HCT116 (cell line): ENCODE data around the gene IFT25. TPM values are rescaled to one million over a fixed set of nuclear protein-coding genes. Genes with fewer than 3 reads are reported as not detected.

Experiments used
- ATAC-seq: fragments of 200-7000 bp; cut with Tn5 transposase; 2 replicates; pipeline ENCODE4 v1.9.1; 2020; ENCODE audit warnings: mild to moderate bottlenecking, moderate library complexity
- BruUV-seq: library from RNA; stranded (reverse); fragments of 400-500 nt; replicated peaks from 2 replicates; lab custom pipeline; 2021; lab: Mats Ljungman, UMichigan
- CTCF ChIA-PET: fragments of 300-600 bp; sonication (Branson Sonifier 250); formaldehyde crosslinking; loops from one replicate; lab custom pipeline; 2021; ENCODE audit warnings: antibody characterized with exemption; lab: Charles Lee
- POLR2A ChIA-PET: fragments of 300-600, 350-600 bp; sonication (Branson Sonifier 250); formaldehyde crosslinking; loops from one replicate; lab custom pipeline; 2021; ENCODE audit warnings: antibody characterized with exemption; lab: Charles Lee
- RAD21 ChIA-PET, 2 experiments: fragments of 300-600 bp; sonication (Branson Sonifier 250); formaldehyde crosslinking; loops; one replicate each; lab custom pipeline; 2023; ENCODE audit warnings: low total read pairs in 2 of 2; ENCODE audit not compliant: uncharacterized antibody in 2 of 2, unreplicated experiment in 2 of 2, low non-redundant PET in 1 of 2; lab: Charles Lee
- DNase-seq: peaks from one replicate; pipeline ENCODE4 v3.0.0-alpha.2; 2010; ENCODE audit warnings: low read depth, low spot score
- H2AFZ ChIP-seq: fragments of 200-600 bp; shearing (Covaris generic), sonication (generic); 2 replicates; pipeline ENCODE4 v1.6.1; 2017; ENCODE audit warnings: low read depth, mixed run types, mixed read lengths, antibody characterized with exemption, low read length; ENCODE audit not compliant: poor library complexity, severe bottlenecking
- H3K27ac ChIP-seq: 2 replicates; pipeline ENCODE4 v1.5.1; 2012; ENCODE audit warnings: low read depth, low read length
- H3K27me3 ChIP-seq: fragments of 200-600 bp; sonication (generic); 2 replicates; pipeline ENCODE4 v1.6.1; 2016; ENCODE audit warnings: mixed run types, low read length, mixed read lengths; ENCODE audit not compliant: insufficient read depth
- H3K36me3 ChIP-seq, 2 experiments: fragments of 200-500 bp in 1 of 2; fragments of 200-600 bp in 1 of 2; sonication (Bioruptor generic) in 1 of 2; sonication (generic) in 1 of 2; 2 replicates each; pipeline versions ENCODE4 v1.5.1 to v1.6.1; 2014 to 2016; ENCODE audit warnings: low read length in 2 of 2, inconsistent platforms in 1 of 2, mixed read lengths in 1 of 2, mixed run types in 1 of 2; ENCODE audit not compliant: insufficient read depth in 2 of 2, control insufficient read depth in 1 of 2
- H3K4me1 ChIP-seq, 2 experiments: fragments of 200-600 bp in 1 of 2; sonication (generic) in 1 of 2; 2 replicates each; pipeline versions ENCODE4 v1.5.1 to v1.6.1; 2012 to 2017; ENCODE audit warnings: low read length in 2 of 2, inconsistent platforms in 1 of 2, mild to moderate bottlenecking in 1 of 2, mixed read lengths in 1 of 2, mixed run types in 1 of 2, moderate library complexity in 1 of 2; ENCODE audit not compliant: insufficient read depth in 2 of 2, control insufficient read depth in 1 of 2
- H3K4me2 ChIP-seq: fragments of 200-600 bp; sonication (generic); 2 replicates; pipeline ENCODE4 v1.6.1; 2017; ENCODE audit warnings: mixed run types, low read length, mixed read lengths
- H3K4me3 ChIP-seq, 2 experiments: fragments of 200-600 bp in 1 of 2; sonication (generic) in 1 of 2; replicated peaks in 1 of 2; 2 replicates each; pipeline ENCODE4 v1.5.1; 2011 to 2016; ENCODE audit warnings: low read length in 2 of 2, control low read depth in 1 of 2, low read depth in 1 of 2, mild to moderate bottlenecking in 1 of 2, mixed read lengths in 1 of 2, mixed run types in 1 of 2
- H3K79me2 ChIP-seq: fragments of 200-600 bp; sonication (generic); 2 replicates; pipeline ENCODE4 v1.6.1; 2017; ENCODE audit warnings: mild to moderate bottlenecking, mixed run types, low read length, moderate library complexity, mixed read lengths; ENCODE audit not compliant: insufficient read depth
- H3K9ac ChIP-seq: fragments of 200-600 bp; sonication (generic); 2 replicates; pipeline ENCODE4 v1.6.1; 2016; ENCODE audit warnings: low read length, mixed read lengths
- H3K9me2 ChIP-seq: fragments of 200-600 bp; sonication (generic), shearing (Covaris generic); 2 replicates; pipeline ENCODE4 v1.6.1; 2017; ENCODE audit warnings: mixed run types, mild to moderate bottlenecking, moderate library complexity; ENCODE audit not compliant: insufficient read depth
- H3K9me3 ChIP-seq, 2 experiments: fragments of 200-500 bp in 1 of 2; fragments of 200-600 bp in 1 of 2; sonication (Bioruptor generic) in 1 of 2; sonication (generic) in 1 of 2; 2 replicates each; pipeline ENCODE4 v1.6.1; 2014 to 2017; ENCODE audit warnings: low read length in 2 of 2, mixed read lengths in 2 of 2, inconsistent platforms in 1 of 2, low read depth in 1 of 2, mild to moderate bottlenecking in 1 of 2, mixed run types in 1 of 2, moderate library complexity in 1 of 2; ENCODE audit not compliant: control insufficient read depth in 1 of 2, insufficient read depth in 1 of 2
- H4K20me1 ChIP-seq: fragments of 200-600 bp; sonication (generic), shearing (Covaris generic); 2 replicates; pipeline ENCODE4 v1.6.1; 2017; ENCODE audit warnings: mixed run types, mild to moderate bottlenecking, moderate library complexity; ENCODE audit not compliant: insufficient read depth
- EGR1 ChIP-seq: IDR thresholded peaks from 2 replicates; pipeline ENCODE4 v1.6.1; 2012; ENCODE audit warnings: low read depth
- ELF1 ChIP-seq: IDR thresholded peaks from 2 replicates; pipeline ENCODE4 v1.6.1; 2012; ENCODE audit warnings: low read depth, borderline replicate concordance
- EZH2 ChIP-seq: fragments of 200-600 bp; sonication (generic); IDR thresholded peaks from 2 replicates; pipeline ENCODE4 v1.6.1; 2017; ENCODE audit warnings: antibody characterized with exemption, mixed run types
- FOSL1 ChIP-seq: IDR thresholded peaks from 2 replicates; pipeline ENCODE4 v1.6.1; 2012; ENCODE audit warnings: low read depth
- POLR2AphosphoS5 ChIP-seq: IDR thresholded peaks from 2 replicates; pipeline ENCODE4 v1.6.1; 2011; ENCODE audit warnings: mild to moderate bottlenecking, low read depth, low read length, moderate library complexity
- REST ChIP-seq: IDR thresholded peaks from 2 replicates; pipeline ENCODE4 v1.6.1; 2012; ENCODE audit warnings: low read depth
- SIN3A ChIP-seq: IDR thresholded peaks from 2 replicates; pipeline ENCODE4 v1.6.1; 2012; ENCODE audit warnings: low read depth
- SP1 ChIP-seq: IDR thresholded peaks from 2 replicates; pipeline ENCODE4 v1.6.1; 2012; ENCODE audit warnings: low read depth
- TCF7L2 ChIP-seq: IDR thresholded peaks from 2 replicates; pipeline ENCODE4 v1.7.0; 2011; ENCODE audit warnings: borderline replicate concordance, inconsistent platforms; ENCODE audit not compliant: insufficient read depth, insufficient read length; ENCODE audit errors: extremely low read depth
- YY1 ChIP-seq: IDR thresholded peaks from 2 replicates; pipeline ENCODE4 v1.6.1; 2011; ENCODE audit warnings: low read length, low read depth, moderate library complexity, mild to moderate bottlenecking; ENCODE audit not compliant: insufficient replicate concordance; ENCODE audit errors: extremely low read depth
- ZNF274 ChIP-seq: fragments of 200-500 bp; sonication (Bioruptor generic); IDR thresholded peaks from 2 replicates; pipeline ENCODE4 v1.6.1; 2014; ENCODE audit warnings: mild to moderate bottlenecking, low read depth, low read length, inconsistent platforms
- intact Hi-C: fragments of 100-400 bp; cut with micrococcal nuclease; formaldehyde crosslinking; loops from 2 replicates; pipeline ENCODE4 v1.10.0; 2022
- total RNA-seq: library from RNA; stranded (reverse); gene quantifications from one replicate; pipeline ENCODE4 v1.2.1, GENCODE V29; 2021; ENCODE audit not compliant: unreplicated experiment
- TF ChIP-seq, protein P1 (sequence below): IDR thresholded peaks from 2 replicates; pipeline ENCODE4 v1.6.1; 2012

Gene IFT25
- total RNA-seq, 1 experiment from 2014 or later: 45.1 TPM

- TF ChIP-seq REST: no peak
- TF ChIP-seq TCF7L2: no peak
- TF ChIP-seq, all 23 proteins: peak for 0
Observed at GRCh38 chr1:53943490-53944043, 1.9 kb downstream of the IFT25 start (continued).

GRCh38 chr1:53943090-53943489 is 2.4 kb downstream of the IFT25 start:
- no peak overlapping the region for H3K4me2 ChIP-seq
- peaks cover 53% of the 10 kb centered on the region for H3K79me2 ChIP-seq
- no TSS peak for BruUV-seq
- no peak overlapping the region for H2AFZ ChIP-seq
- H3K4me3 ChIP-seq: no peak overlapping the region
- CTCF ChIA-PET: no interaction called here
- RAD21 ChIA-PET: no interaction called here
- intact Hi-C loops: no loop called here
- H3K9me2 ChIP-seq: no peaks in the 10 kb centered on the region
- no peak for TF ChIP-seq YY1
- no peak for TF ChIP-seq EGR1
- TF ChIP-seq ZNF274: no peak
- no peak for TF ChIP-seq SIN3A
- no peak for TF ChIP-seq SP1
- no peak for TF ChIP-seq POLR2AphosphoS5
- TF ChIP-seq, protein P1, sequence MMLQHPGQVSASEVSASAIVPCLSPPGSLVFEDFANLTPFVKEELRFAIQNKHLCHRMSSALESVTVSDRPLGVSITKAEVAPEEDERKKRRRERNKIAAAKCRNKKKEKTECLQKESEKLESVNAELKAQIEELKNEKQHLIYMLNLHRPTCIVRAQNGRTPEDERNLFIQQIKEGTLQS: no peak
- TF ChIP-seq EZH2: no peak
- TF ChIP-seq FOSL1: no peak
- no peak for TF ChIP-seq ELF1
- TF ChIP-seq TCF7L2: no peak
- DNase-seq: no peak
- H4K20me1 ChIP-seq: no peaks in the 10 kb centered on the region
- H3K9ac ChIP-seq: no peak overlapping the region
- no peak overlapping the region for H3K27ac ChIP-seq
- POLR2A ChIA-PET: no interaction called here
- ATAC-seq: no peak
- peaks cover 2 to 6% of the 10 kb centered on the region in 2 experiments; a peak in 1 of 4 replicates for H3K36me3 ChIP-seq
- H3K9me3 ChIP-seq: no peaks in the 10 kb centered on the region
- no peaks in the 10 kb centered on the region for H3K27me3 ChIP-seq
- peaks cover 10 to 30% of the 10 kb centered on the region in 2 experiments; a peak in 3 of 4 replicates for H3K4me1 ChIP-seq
